NCI-H1092 treated with DMSO at 0.1 percent for 48 hours (cell line): ENCODE data around the gene RCC1.
"Not testable (repeated sequence)": the region's sequence is repeated elsewhere in the genome, so short reads cannot be mapped to it uniquely, and the experiment has no call there.

Source experiments
- DNase-seq: peaks from one replicate; lab custom pipeline; 2025; lab: John Stamatoyannopoulos, UW

RCC1 gene

DNA sequence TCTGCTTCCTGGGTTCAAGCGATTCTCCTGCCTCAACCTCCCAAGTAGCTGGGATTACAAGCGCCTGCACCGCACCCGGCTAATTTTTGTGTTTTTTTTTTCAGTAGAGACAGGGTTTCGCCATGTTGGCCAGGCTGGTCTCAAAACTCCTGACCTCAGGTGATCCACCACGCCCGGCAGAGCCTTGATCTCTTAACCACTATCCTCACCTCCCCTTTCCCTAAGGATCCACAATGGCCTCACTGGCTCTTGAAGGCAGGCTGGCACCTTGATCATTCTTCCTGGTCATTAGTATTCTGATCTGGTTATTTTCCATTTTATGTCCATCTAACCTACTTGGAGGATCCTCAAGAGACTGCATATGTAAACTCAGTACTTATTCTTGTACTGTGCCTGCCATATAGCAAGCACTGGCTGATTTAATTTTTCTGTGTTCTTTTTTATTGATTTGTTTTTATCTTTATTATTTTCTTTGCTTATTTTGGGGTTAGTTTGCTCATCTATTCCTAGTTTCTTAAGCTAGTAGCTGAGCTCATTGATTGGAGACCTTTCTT lies 6.3 kb downstream of the RCC1 start:
- DNase-seq: no peak

DNA sequence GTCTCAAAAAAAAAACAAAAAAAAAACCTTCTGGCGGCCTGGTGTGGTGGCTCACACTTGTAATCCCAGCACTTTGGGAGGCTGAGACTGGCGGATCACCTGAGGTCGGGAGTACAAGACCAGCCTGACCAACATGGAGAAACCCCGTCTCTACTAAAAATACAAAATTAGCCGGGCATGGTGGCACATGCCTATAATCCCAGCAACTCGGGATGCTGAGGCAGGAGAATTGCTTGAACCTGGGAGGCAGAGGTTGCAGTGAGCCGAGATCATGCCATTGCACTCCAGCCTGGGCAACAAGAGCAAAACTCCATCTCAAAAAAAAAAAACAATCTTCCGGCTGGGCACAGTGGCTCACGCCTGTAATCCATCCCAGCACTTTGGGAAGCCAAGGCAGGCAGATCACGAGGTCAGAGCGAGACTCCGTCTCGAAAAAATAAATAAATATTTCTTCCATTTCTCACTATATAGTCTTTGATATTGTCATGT lies 8.6 kb downstream of the RCC1 start:
- not testable (repeated sequence) for DNase-seq

DNA sequence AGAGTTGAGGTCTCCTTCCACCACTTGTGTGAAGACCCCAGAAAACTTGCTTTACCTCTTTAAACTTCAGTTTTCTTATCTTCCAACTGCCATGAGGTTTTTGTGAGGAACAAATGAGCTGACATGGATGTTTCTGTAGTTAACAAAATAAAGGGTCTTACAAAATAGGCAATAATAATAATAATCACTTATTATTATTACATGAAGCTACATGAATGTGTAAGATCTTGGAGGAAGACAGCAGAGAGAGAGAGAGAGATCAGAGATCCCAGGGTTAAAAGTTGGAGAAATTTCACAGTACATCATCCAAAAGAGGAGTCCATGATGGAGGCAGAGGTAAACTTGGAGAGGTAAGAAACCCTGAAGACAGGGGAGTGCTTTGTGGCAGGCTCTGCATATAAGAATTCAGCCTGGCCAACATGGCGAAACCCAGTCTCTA lies 10.7 kb downstream of the RCC1 start:
- DNase-seq: no peak

DNA sequence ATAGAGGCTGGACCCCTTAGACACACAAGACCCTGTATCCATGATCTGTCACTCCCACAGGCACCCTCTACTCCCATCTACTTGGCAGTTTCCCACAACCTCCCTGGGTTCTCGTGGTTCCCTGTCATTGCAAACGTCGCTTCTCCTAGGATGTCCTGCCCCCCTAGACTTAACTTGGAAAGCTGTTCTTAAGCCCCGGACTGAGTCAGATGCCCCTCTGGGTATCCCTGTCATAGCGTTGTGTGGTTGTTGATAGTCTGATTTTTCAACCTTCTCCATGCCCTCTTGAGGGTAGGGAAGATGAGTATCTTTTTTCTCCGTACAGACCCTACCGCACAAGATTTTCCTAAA lies 11.8 kb downstream of the RCC1 start:
- peak; percentile 61 for DNase-seq

DNA sequence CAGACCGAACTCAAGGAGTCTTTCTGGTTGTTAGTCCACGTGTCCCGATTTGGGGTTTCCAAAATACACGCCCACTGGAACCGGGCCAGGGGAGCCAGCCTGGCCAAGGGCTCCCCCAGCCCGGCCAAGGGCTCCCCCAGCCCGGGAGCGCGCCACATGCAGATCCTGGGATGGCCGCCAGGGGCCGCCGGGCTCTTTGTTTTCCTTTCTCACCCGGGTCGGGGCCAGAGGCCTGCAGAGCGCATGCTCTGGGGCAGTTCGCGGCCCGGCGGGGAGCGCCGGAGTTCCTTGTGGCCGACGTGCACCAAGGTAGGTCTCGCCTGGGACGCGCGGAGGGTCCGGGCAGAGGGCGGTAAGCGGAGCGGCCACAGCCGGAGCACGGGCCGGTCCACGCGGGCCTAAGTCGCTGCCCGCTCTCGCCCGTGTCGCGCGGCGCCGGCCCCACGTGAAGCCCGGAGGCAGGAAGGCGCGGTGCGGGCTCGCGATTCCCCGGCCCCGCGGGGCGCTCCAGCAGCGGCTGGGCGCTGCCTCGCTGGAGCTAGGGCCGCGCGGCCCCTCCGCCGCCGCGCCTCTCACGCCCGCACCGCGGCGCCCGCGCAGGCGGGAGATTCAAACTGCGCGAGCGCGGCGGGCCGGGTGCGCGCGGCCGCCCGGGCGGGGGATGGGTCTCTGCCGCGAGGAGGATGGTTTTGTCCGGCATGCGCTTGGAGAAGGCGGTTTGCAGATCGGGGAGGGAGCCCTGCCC lies 12.3 kb downstream of the RCC1 start:
- DNase-seq: peak; percentile 91

DNA sequence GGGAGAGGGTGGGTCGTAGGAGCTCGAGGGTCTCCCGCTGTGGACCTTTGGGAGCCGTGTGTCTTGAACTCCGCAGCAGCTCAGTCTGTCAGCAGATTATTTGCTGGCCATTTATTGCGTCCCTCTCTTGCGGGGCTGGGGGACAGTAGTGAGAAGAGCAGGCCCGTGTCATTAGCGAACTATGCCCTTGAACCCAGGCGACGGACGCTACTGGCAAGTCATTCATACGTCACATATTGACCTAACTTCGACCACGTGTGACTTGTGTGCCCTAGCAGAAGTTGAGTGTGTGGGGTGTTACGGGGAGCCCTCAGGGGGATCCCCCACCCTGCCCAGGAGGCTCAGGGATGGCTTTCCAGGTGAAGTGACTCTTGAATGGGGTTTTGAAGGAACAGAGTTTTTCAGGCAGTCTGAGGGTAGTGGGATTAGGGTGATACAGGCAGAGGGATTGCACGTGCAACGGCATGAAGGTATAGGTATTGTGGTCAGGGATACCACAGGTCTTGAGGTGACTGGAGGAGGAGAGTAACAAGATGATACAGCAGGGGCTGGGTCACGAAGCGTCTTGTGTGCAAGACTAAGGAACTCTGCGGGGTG lies 13.0 kb downstream of the RCC1 start:
- DNase-seq: peak; percentile 51

DNA sequence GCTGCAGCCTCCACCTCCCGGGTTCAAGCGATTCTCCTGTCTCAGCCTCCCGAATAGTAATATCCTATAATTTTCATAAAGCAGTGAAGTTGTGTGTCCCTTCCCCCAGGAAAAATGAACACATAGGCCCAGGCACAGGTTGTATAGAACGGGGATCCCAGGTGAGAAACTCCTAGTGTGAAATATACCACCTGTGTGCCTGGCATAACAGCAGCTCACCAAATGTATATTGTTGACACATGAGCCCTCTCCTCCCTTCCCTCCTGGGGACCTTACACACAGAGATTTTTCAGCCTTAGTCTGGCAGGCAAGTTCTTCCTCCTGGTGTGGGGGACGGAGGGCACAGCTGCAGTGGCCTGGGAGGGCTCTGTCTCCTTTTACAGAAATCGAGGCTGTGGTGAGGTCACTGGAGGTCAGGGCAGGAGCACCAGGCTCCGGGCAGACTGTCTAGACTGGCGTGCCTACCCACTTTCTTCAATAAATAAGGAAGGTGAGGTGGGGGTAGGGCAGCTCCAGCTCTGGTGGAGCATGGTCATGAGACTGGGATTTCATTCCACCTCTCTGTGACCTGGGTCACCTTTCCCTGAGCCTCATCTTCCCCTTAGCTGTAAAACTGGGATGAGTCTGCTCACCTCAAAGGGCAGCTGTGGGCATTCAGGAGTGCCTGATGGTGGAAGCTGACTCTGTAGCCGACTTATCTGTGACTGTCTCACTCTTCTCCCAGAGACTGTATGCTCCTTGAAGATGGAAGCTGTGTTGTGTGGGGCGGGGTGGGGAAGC lies 14.3 kb downstream of the RCC1 start:
- DNase-seq: no peak

DNA sequence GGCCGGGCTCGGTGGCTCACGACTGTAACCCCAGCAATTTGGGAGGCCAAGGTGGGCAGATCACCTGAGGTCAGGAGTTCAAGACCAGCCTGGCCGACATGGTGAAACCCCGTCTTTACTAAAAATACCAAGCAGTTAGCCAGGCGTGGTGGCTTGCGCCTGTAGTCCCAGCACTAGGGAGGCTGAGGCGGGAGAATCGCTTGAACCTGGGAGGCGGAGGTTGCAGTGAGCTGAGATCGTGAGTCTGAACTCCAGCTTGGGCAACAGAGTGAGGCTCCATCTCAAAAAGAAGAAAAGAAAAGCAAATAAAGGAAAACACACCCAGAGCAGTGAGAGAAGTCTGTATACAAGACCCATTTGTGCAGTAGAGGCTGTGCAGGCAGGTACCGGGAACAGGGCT lies 15.0 kb downstream of the RCC1 start:
- DNase-seq: not testable (repeated sequence)

DNA sequence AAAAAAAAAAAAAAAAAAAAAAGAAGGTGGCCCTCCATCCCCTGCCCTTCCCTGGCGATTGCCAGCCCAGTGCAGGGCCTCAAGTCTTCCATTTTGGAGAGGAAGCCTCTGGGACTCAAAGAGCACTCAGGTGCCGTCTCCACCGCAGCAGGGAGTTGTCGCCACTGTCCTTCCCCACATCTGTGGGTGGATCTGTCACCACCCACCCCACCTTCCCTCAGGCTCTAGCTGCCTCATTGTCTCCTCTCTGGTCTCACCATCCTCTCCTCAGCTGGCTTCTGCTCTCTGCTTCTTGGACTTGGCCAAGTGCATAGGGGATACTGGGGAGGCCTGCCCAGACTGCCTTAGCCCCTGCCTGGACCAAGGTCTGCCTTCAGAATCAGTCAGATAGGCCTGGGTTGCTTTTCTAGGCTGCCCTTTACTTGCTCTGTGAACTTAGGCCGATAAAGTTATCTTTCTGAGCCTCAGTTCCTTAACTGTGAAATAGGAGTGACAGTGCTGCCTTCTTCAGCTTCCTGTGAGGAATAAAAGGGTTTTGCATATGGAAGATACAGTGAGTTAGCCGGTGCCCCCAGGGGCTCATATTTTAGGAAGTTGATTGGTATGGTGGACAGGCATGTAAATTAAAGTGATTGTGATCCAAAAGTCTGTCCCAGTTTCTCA lies 15.8 kb downstream of the RCC1 start:
- no peak for DNase-seq

DNA sequence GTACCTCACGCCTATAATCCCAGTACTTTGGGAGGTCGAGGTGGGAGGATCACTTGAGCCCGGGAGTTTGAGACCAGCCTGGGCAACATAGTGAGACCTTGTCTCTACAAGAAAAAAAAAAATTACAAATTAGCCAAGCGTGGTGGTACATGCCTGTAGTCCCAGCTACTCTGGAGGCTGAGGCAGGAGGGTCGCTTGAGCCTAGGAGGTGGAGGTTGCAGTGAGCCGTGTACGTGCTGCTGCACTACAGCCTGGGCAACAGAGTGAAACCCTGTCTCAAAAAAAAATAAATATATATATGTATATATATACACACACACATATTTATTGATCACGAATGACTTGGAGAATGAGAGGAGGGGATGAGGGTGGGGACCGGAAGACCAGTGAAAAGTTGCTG lies 16.7 kb downstream of the RCC1 start:
- DNase-seq: not testable (repeated sequence)

DNA sequence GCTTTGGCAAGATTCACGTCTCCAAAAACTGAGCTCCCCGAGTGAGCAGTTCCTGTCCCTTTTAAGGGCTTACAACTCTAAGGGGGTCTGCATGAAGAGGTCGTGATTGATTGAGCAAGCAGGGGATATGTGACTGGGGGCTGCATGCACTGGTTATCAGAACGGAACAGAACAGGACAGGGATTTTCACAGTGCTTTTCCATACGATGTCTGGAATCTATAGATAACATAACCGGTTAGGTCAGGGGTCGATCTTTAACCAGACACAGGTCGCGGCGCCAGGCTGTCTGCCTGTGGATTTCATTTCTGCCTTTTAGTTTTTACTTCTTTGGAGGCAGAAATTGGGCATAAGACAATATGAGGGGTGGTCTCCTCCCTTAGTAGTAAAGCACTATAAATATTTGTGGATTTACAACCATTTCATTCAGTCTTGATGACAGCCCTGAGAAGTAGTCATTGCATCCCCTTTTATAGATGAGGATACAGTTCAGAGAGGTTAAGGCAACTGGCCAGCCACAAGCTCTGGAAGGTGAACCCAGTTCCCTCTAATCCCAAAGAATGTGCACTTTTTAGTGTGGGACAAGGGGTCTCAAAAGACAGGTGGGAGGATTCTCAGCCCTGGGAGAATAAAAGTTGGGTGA lies 19.3 kb downstream of the RCC1 start:
- not testable (repeated sequence) for DNase-seq

DNA sequence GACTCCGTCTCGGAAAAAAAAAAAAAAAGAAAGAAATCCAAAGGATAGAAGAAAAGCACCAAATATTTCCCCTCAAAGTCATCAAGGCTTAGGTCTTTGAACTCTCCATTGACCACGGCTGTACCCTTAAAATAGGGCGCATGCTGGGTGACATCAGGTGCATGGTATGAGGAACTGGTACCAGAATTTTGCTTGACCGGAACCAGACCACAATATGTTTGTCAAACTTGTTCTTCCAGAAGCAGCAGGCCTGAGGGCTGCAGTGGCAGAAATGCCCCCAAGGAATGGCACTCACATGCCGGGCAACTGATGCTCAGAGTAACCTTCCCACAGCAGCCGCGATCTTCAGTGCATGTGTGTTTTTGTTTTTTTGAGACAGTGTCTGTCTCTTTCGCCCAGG lies 21.0 kb downstream of the RCC1 start:
- DNase-seq: no peak

DNA sequence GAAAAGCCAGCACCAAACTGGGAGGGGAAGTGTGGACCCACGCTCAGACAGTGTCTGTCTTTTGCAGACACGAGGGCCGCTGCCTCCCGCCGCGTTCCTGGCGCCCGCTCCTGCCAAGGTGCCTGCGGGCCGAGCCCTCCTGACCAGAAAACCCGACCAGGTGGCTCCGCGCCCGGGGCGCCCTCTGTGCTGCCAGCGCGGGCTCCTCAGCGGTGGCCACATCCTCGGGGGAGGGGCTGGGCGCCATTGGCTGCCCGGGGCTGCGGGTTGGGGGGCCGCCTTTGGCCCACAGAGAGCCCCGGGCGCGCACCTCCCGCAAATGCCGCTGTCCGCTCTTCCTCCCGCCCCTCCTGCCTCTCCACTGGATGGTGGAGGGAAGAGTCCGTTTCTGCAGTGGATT lies 24.6 kb downstream of the RCC1 start:
- no peak for DNase-seq

DNA sequence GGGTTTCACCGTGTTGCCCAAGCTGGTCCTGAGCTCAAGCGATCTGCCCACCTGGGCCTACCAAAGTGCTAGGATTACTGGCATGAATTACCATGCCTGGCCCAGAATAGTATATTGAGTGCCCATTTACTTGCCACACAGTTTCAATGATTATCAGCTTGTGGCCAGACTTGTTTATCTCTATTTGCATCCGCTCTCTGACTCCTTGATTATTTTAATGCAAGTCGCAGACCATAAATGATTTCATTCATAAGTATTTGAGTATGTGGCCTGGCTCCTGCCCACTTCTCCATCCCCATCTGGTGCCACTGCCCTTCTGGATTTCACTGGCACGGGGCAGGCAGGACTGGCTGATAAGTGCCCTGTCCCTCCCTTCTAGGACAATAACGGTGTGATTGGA lies 28.8 kb downstream of the RCC1 start:
- DNase-seq: no peak

DNA sequence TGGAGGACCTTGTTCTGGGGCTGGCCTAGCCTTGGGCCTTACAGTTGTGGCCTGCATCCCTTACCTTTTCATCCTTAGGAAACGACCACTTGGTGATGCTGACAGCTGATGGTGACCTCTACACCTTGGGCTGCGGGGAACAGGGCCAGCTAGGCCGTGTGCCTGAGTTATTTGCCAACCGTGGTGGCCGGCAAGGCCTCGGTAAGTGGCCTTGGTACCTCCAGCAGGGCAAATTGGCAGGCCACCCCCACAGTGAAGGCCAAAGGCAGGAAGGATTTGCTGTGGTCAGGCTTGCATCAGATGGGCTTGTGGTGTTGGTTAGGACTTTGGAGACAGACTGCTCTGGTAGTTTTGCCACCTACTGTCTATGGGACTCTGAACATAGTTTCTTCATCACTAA lies 29.3 kb downstream of the RCC1 start:
- no peak for DNase-seq

DNA sequence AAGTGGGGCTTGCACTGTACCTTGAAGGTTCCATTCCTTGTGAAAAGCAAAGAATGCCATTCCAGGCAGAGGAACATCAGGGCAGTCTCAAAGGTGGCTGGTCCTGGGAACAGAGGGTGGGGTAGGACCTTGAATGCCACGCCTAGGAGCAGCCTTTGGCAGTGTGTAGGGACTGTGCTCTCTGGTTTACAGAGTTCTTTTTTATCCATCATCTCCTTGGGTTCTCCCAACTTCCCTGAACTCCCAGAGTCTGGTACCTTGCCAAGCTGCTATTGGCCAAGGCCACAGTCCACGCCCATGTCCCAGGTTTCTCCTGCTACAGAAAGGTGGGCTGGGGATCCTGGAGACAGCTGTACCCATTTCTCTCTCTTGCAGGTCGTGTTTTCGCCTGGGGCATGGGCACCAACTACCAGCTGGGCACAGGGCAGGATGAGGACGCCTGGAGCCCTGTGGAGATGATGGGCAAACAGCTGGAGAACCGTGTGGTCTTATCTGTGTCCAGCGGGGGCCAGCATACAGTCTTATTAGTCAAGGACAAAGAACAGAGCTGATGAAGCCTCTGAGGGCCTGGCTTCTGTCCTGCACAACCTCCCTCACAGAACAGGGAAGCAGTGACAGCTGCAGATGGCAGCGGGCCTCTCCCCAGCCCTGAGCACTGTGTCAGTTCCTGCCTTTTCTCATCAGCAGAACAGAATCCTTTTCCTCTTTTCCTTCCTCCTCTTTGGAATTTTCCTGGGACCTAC lies 31.8 kb downstream of the RCC1 start:
- DNase-seq: no peak

DNA sequence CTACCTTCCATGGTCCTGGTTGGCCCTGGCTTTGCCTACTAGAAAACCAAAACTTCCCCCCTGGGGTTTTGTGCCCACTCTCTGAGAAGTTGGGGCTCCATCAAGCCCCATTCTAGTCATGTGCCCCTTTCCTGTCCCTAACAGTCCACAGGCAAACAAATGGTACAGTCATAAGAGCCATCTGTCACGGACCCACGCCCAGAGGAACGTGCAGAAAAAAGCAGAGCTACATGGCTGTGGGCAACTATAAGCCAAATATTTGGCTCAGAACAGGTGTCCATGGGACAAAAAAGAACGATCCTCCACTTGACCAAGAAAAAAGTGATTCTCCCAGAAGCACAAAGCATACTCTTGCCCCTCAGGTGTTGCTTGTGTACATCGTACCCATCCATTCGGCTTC lies 32.4 kb downstream of the RCC1 start:
- DNase-seq: no peak

DNA sequence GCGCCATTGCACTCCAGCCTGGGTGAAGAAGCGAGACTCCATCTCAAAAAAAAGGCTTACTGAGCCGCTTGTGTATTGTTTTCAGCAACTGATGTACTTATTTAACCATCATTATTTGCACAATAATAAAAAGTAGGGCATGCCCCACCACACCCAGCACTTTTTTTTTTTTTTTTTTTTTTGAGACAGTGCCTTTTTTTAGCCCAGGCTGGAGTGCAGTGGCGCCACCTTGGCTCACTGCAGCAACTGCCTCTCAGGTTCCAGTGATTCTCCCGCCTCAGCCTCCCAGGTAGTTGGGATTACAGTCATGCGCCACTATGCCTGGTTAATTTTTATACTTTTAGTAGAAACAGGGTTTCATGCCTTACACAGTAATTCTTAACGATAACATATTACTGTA lies 34.8 kb downstream of the RCC1 start:
- DNase-seq: no peak

DNA sequence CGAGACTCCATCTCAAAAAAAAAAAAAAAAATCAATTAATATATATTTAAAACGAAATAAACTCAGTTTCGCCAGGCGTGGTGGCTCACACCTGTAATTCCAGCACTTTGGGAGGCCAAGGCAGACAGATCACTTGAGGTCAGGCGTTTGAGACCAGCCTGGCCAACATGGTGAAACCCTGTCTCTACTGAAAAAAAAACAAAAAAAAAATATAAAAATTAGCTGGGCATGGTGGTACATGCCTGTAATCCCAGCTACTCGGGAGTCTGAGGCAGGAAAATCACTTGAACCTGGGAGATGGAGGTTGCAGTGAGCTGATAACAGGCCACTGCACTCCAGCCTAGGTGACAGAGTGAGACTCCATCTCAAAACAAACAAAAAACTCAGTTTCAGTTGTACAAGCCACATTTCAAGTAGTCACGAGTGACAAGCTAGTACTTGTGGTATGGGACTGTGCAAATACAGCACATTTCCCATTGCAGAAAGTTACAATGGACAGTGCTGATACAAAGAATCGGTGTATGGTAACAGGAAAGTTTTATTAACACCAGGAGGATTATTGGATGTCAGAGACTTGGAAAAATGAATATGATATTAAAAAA lies 35.7 kb downstream of the RCC1 start:
- not testable (repeated sequence) for DNase-seq

DNA sequence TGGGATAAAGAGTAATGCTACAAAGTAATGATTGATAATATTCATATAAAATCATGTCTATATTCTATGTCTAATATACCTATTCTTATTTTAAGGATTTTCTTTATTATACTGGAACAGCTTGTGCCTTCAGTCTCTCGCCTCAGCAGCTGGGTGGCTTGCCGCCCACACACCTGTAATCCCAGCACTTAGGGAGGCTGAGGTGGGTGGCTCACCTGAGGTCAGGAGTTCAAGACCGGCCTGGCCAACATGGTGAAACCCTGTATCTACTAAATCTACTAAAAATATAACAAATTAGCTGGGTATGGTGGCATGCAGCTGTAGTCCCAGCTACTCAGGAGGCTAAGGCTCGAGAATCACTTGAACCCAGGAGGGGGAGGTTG lies 39.4 kb downstream of the RCC1 start:
- no peak for DNase-seq

DNA sequence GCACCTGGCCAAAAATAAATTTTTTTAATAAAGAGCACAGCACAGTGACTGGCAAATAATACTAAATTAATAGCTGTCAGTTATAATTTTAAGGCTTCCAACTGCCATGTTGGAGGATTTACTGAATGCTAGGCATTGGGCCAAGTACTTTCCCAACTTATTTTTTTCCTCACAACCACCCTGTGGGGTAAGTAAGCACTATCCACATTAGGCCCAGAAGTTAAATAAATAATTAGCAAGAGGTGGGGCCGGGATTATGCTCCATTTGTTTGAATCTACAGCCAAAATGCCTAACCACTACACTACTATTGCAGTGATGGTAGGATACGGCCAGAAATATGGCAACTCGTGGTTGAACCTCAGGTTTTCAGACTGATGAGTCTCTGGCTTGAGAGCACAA lies 42.5 kb downstream of the RCC1 start:
- DNase-seq: no peak
